ENCODE results near the gene HDAC4.

- TF ChIP-seq CTCF (IDR thresholded peaks at IDR 0.05) (no peak), EZH2 (IDR thresholded peaks at IDR 0.05; ENCODE audit: borderline replicate concordance, insufficient read depth, low read depth, low read length, poor library complexity, severe bottlenecking) (no peak)
These were observed 39.0 kb upstream of the HDAC4 start for GRCh38 chr2:239439754-239440315.
